H54 (cell line): ENCODE data around the gene EVI5.

Experiments used
- DNase-seq: peaks from one replicate; pipeline ENCODE4 v3.0.0; 2011; ENCODE audit warnings: low spot score, mixed read lengths; ENCODE audit not compliant: insufficient read length
- FAIRE-seq: peaks from 3 replicates; lab custom pipeline; 2011; peaks lifted over from hg19 to GRCh38; lab: Jason Lieb, UNC
- POLR2A ChIP-seq: IDR thresholded peaks from 2 replicates; pipeline ENCODE4 v1.6.1; 2011; ENCODE audit warnings: low read depth, mild to moderate bottlenecking, low read length

EVI5 gene

GRCh38 chr1:92484472-92485380, 300.2 kb downstream of the EVI5 start:
- no peak for TF ChIP-seq POLR2A
- FAIRE-seq (no peak), DNase-seq (no peak)

GRCh38 chr1:92483610-92484471, 301.1 kb downstream of the EVI5 start:
- no peak for TF ChIP-seq POLR2A
- DNase-seq = no peak
- no peak for FAIRE-seq

- DNase-seq (no peak), FAIRE-seq (no peak)
- TF ChIP-seq POLR2A = no peak
Measured at GRCh38 chr1:92482665-92483609, 302.0 kb downstream of the EVI5 start.

GRCh38 chr1:92481971-92482664, 302.8 kb downstream of the EVI5 start:
- FAIRE-seq (no peak), DNase-seq (no peak)
- no peak for TF ChIP-seq POLR2A

GRCh38 chr1:92481599-92481925, 303.3 kb downstream of the EVI5 start:
- DNase-seq (no peak), FAIRE-seq (no peak)
- no peak for TF ChIP-seq POLR2A

- FAIRE-seq = no peak
- no peak for DNase-seq
- no peak for TF ChIP-seq POLR2A
Measured at GRCh38 chr1:92480813-92481598, 303.9 kb downstream of the EVI5 start.

GRCh38 chr1:92480200-92480812, 304.6 kb downstream of the EVI5 start:
- no peak for TF ChIP-seq POLR2A
- DNase-seq (no peak), FAIRE-seq (no peak)

- FAIRE-seq = no peak
- no peak for DNase-seq
- no peak for TF ChIP-seq POLR2A
Measured at GRCh38 chr1:92479587-92479986, 305.3 kb downstream of the EVI5 start.

GRCh38 chr1:92478393-92478792, 306.5 kb downstream of the EVI5 start:
- no peak for DNase-seq
- no peak for FAIRE-seq
- TF ChIP-seq POLR2A = no peak

- TF ChIP-seq POLR2A = no peak
- FAIRE-seq (no peak), DNase-seq (no peak)
Measured at GRCh38 chr1:92476071-92476631, 308.8 kb downstream of the EVI5 start.

- FAIRE-seq = no peak
- no peak for DNase-seq
- no peak for TF ChIP-seq POLR2A
Measured at GRCh38 chr1:92475029-92475428, 309.9 kb downstream of the EVI5 start.

- FAIRE-seq (no peak), DNase-seq (no peak)
- no peak for TF ChIP-seq POLR2A
Measured at GRCh38 chr1:92473781-92474495, 311.0 kb downstream of the EVI5 start.
